ENCODE results near the gene ZNF792.
"Not testable (repeated sequence)": the region's sequence is repeated elsewhere in the genome, so short reads cannot be mapped to it uniquely, and the experiment has no call there.

Gene ZNF792

DNA sequence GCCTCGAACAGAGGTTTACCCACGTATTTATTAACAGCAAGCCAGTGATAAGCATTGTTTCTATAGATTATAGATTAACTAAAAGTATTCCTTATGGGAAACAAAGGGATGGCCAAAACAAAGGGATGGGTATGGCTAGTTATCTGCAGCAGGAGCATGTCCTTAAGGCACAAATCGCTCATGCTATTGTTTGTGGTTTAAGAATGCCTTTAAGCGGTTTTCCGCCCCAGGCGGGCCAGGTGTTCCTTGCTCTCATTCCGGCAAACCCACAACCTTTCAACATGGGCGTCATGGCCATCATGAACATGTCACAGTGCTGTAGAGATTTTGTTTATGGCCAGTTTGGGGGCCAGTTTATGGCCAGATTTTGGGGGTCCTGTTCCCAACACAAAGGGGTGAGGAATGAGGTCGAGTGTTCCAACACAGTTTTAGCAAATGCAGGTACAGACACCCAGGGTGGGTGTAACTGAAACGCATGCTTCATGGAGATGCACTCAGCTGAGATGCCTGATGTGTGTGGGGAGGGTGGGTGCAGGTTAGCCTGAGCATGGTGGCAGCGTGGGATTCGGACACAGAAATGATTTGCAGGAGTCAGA lies 6.3 kb upstream of the ZNF792 start:
- DNase-seq, result not testable (repeated sequence)

- DNase-seq, result no peak
Observed at GRCh38 chr19:34969721-34970120, 5.7 kb upstream of the ZNF792 start.

DNA sequence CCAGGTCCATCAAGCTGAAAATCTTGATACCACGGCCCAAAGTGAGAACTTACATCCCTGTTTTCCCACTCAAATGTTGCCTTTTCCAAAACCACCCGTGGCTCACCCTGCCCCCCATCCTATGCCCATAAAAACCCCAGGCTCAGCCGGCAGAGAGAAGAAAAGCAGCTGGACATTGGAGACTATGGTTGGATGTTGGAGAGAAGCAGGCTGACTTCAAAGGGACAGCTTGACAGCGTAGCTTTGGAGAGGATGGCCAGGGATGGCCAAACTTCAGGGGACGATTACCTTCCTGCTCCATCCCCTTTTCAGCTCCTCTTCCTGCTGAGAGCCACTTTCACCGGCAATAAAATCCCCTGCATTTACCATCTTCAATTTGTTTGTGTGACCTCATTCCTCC lies 3.5 kb upstream of the ZNF792 start:
- no peak for DNase-seq

- not testable (repeated sequence) for DNase-seq
Observed at GRCh38 chr19:34965505-34965904, 1.5 kb upstream of the ZNF792 start.

DNA sequence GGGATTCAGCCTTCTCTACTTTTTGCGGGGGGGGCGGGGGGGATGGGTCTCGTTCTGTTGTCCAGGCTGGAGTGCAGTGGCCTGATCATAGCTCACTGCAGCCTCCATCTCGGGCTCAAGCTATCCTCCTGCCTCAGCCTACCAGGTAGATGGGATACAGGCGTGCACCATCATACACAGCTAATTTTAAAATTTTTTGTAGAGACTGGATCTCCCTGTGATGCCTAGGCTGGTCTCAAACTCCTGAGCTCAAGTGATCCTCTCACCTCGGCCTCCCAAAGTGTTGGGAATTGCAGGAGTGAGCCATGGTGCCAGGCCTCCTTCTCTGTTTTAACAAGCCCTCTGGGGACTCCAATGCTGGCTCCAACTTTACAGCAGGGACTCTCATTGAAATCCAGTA lies 569 bp upstream of the ZNF792 start:
- DNase-seq, result no peak

DNA sequence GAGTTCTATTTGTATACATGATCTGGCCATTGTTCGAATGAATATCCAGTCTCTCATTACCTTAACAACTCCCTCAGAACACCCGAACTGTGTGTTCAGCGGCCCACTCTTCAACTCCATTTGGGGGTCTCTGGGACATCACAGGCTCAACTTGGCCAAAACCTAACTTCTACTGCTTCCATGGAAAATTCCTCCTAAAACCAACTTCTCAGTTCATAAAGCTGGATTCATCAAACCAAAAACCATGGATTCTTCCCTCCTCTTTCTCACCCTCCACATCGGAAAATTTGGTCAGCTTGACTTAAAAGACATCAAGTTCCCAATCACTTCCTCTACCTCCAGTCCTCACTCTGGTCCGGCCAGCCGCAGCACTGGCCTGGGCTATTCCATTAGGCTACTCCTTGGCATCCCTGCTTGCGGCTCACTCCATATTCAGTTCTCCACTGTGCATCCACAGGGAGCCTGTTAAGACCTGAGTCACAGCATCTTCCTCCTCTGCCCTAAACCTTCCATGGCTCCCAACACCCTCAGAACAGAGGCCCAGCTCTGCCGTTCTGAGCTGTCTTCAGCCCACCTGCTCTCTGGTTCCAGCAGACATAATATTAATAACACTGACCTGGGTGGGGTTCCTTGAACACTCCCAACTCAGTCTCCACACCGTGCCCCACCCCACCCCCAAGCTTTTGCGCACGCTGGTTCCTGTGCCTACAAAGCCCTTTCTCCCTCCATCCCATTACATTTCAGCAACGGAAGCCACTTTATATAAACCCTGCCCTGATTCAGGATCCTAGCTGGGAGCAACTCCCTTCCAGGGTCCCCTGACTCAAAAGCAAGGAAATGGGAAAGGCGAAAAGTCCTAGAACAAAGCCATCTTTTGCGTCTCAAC lies 1.1 kb downstream of the ZNF792 start:
- peak; percentile 52 for DNase-seq

- peak; percentile 83 for DNase-seq
Observed at GRCh38 chr19:34961775-34962686, 2.0 kb downstream of the ZNF792 start.

- no peak for DNase-seq
Observed at GRCh38 chr19:34960940-34961679, 2.9 kb downstream of the ZNF792 start.

DNA sequence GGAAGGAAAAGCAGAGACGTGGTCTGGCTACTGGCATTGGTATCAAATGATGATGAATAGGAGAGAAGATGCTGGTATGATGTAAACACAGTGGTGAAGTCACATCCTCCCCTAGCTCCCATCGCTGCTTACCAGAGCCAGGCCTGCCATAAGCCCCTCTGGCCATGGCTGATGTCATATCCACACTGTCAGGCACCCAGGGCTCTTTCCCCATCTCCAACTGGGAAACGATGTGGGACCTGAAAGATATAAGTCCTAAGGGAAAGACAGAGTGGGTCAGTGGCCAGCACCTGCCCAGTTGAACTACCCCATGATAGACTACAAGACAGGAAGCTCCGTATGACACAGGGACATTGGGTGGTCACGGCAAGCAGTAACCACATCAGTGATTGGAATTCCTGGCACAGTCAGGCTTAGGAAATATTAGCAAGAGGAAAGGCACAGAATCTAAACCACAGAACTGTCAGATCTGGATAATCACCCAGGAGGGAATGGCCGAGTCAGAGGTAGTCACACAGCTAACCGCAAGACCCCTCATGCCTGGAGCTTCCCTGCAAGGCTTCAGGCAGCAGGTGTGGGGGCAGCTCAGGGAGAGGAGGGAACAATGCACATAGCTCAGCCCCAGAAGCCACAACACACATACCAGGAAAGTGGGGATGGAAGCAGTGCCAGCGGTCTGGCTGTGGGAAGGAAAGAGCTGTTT lies 3.8 kb downstream of the ZNF792 start:
- DNase-seq, result no peak

GRCh38 chr19:34959021-34959420 lies 5.0 kb downstream of the ZNF792 start:
- no peak for DNase-seq

GRCh38 chr19:34957830-34958751 lies 5.9 kb downstream of the ZNF792 start:
- no peak for DNase-seq

DNA sequence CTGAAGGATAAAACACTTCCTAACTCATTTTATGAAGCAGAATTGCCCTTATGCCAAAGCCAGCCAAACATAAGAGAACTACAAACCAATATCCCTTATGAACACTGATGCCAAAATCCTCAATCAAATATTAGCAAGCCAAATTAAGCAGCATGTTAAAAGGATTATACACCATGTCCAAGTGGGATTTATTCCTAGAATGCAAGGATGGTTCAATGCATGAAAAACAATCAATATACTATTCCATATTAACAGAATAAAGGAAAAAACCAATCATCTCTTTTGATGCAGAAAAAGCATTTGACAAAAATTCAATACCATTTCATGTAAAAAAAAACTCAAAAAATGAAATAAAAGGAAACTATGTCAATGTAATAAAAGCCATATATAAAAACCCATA lies 10.9 kb downstream of the ZNF792 start:
- DNase-seq, result no peak

- no peak for DNase-seq
Observed at GRCh38 chr19:34943861-34944573, 20.0 kb downstream of the ZNF792 start.

- no peak for DNase-seq
Observed at GRCh38 chr19:34938886-34939285, 25.1 kb downstream of the ZNF792 start.

DNA sequence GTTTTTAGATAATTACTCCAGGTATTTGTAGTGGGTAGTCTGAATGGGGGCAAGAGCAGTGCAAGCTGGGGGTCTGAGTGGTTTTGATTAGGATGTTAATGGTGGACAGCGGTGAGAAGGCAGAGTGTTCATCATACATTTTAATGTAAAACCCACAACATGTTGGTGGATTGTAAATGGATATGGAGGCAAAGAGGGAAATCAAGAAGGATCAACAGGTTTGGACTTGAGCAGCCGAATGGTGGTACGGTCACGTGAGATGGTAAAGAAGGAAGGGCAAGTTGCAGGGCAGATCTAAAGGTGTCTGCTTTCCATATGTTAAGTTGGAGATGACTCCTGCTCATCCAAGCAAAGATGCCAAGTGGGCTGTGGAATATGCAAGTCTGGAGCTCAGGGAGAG lies 27.8 kb downstream of the ZNF792 start:
- DNase-seq, result no peak

GRCh38 chr19:34932494-34932893 lies 31.5 kb downstream of the ZNF792 start:
- DNase-seq, result no peak

DNA sequence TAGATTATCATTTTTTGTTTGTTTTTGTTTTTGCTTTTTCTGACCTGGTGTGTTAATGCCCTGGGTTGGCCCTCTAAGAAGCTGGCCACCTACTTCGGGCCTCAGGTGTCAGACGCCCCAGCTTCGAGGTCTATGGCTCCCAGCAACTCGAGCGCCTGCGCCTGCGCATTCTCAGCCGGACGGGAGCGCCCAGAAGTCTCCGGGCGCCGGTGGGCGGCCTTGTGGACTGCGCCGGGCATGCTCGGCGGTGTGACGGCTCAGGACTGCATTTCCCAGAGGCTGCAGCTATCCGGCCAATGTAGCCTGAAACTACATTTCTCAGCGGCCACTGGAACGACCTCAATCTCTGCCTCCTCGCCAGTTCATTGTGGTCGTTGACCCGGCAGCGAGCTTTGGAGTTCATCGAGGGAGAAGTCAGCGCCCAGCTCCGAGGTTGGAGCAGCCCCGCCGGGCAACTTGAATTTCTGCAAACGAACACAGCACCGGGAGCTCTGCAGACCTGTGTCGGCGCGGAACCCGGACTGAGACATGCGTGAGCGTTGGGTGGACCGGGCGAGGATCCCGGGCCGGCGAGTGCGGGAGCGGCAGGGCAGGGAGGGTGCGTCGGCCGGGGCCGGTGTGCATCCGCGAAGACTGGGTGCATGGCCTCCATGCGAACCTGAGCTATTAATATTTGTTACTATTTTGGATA lies 37.2 kb downstream of the ZNF792 start, which contains the start of gene ZNF30:
Gene ZNF30, plus strand, starts transcription at position 219 of the 691 bp plus-strand sequence. CDS start 3,045 bp downstream, outside the sequence.
- peak; percentile 94 for DNase-seq

GRCh38 chr19:34926361-34926684 lies 37.7 kb downstream of the ZNF792 start:
- no peak for DNase-seq

DNA sequence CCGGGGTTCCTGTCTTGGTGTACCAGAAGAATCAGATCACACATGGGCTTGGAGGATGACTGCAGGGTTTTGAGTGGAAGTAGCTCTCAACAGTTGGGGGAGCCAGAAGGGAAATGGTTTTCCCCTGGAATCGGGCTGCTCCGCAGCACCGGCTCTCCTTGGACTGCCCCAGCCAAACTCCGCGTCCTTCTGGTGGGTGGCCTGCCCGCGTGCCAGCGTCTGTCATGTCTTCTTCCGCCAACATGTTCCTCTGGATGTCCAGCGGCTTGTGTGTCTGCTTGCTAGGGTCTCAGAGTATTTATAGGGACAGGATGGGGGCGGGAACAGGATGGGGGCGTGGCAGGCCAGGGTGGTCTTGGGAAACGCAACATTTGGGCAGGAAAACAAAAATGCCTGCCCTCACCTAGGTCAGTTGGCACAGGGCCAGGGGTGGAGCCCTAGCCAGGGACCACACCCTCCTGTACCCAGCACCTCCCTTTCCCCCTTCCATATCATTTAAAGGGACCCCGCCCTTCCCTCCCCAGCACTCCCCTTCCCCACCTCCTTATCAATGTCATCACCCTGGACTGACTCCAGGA lies 38.7 kb downstream of the ZNF792 start:
- no peak for DNase-seq

Data from OCI-M1 (cell line).